CD4-positive, alpha-beta T cell treated with Interleukin-10 for 1 hour (primary cell): ENCODE measurements around the gene LCOR.
"Not testable (repeated sequence)": the region's sequence is repeated elsewhere in the genome, so short reads cannot be mapped to it uniquely, and the experiment has no call there.

Experiments
- DNase-seq: peaks from one replicate; pipeline ENCODE4 v3.0.0-alpha.2; 2020

The LCOR gene

DNA sequence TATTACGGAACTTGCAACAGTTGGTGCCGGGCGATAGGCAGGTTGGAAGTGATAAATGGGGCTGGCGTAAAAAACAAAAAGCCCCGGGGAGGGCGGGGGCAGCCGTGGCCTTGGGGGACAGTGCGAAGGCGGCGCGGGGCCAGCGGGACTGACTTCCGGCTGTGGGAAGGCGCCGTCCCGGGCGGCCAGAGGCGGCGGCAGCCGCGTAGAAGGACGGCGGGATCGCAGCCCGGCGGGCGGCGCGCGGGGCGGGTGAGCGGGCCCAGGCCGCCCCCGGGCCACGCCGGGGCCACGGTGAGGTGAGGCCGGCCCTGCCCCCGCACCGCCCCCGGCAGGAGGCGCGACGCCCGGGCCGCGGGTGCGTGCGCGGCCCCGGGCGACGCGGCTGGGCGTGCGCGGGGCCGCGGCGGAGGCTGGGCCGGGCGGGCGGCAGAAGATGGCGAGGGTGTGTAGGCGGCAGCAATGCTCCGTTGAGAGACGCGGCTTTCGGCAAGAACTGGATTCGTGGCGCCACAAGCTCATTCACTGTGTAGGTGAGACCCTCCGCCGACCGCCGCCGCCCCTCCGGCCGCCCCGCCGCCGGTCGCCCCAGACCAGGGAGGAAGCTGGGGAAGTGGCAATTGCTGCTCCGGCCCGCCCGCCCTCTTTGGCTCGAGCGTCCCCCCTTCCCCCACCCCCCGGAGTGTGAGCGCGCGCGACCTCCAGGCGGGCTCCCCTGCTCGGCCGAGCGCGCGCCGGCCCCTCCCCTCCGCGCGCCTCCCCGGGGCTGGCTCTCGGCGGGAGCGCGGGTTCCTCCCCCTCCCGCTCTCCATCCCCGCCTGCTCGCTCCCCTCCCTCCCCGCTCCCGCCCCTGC, at the start of gene LCOR:
TSS of gene LCOR (plus strand) at position 432 of the 854 bp plus-strand sequence. CDS start 116,760 bp downstream, outside the sequence.
- peak; percentile 87 for DNase-seq

DNA sequence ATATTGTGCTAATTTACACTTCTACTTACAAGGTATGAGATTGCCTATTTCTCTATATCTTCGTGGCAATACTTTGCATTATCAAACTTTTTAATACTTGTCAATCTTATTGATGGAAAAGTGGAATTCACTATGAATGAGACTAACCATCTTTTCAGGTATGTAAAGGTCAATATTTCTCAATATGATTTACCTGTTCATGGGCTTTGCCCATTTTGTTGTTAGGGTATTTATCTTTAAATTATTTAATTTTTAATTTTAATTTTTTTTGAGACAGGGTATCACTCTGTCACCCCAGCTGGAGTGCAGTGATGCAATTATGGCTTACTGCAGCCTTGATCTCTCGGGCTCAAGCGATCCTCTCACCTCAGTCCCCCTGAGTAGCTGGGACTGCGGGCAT, 47.8 kb upstream of the LCOR start:
- no peak for DNase-seq

DNA sequence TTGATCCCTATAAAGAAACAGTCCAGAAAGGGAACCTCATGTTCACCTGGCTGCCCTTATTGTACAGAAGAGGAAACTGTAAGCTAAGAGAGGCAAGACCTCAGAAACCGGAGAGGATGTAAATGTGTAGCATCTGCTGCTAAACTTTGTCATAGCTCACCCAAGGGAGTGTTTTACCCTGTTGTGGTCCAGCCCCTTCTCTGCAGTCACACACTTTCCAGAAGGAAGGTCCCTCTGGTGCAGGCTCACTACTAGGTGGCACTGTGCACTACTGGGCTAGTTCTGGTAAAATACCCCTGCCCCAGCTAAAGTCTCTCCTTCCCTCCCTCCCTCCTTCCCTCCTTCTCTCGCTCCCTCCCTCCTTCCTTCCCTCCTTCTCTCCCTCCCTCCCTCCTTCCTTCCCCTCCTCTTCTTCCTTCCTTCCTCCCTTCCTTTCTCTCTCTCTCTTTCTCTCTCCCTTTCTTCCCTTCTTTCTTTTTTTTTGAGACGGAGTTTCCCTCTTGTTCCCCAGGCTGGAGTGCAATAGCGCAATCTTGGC, 42.5 kb upstream of the LCOR start:
- no peak for DNase-seq

DNA sequence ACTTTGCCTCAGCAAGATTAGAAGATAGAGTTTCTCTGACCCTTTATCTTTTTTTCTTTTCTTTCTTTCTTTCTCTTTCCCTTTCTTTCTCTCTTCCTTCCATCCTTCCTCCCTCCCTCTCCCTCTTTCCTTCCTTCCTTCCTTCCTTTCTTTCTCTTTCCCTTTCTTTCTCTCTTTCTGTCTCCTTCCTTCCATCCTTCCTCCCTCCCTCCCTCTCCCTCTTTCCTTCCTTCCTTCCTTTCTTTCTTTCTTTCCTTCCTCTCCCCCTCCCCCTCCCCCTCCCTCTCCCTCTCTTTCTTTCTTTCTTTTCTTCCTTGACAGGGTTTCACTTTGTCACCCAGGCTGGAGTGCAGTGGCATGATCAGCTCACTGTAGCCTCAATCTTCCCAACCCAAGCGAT, 40.2 kb upstream of the LCOR start:
- no peak for DNase-seq

DNA sequence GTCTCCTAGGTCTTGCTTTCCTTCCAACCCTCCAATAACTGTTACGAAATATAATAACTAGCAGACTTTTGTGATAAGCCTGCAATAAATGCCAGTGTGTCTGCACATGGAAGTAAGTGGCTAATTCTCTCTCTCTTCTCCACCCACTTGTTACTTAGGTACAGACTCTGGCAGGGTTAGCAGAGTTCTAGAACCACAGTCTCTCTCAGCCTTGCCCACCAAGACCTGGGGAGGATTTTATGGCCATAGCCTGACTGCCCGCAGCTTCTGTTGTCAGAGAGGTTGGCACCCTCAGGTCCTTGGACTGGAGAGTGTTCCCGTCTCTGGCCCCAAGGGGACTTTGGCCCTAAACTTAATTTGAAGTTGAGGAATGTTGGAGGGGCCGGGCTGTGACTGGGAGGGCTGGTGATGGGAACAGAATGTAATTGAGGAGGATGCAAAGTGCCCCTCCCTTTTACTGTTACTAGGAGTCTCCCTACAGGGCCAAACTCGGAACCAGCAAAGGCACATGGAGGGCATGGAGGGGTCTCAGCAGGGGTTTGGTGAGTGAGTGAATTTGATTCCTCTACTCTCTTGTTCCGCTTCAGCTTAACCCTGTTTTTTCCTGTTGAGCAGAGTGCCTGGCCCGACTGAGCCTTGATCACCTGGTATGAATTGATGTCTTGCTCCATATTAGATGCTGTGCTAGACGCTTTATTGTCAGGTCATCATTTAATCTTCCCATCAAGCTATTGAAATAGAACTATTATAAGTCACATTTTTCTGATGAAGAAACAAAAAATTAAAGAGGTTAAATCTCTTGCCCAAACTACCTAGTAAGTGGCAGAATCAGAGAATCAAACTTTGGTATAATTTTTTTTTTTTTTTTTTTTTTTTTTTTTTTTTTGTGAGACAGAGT, 37.0 kb upstream of the LCOR start:
- no peak for DNase-seq

DNA sequence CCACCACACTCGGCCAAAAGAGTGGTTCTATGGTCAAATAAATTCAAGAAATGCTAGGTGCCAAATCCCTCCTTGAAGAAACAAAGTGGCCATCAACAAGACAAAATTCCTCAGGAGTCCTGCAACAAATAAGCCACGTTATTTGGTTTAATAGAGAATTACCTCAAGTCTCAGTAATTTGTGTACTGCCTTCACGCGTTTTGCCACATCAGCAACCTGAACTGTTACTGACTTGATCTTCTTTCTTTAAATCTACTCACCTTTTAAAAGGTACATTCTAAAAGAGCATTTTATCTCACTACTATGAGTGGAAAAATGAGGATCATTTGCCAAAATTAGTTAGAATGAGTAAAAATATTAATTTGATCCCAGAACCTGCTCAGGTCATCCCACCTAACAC, 34.6 kb upstream of the LCOR start:
- no peak for DNase-seq

DNA sequence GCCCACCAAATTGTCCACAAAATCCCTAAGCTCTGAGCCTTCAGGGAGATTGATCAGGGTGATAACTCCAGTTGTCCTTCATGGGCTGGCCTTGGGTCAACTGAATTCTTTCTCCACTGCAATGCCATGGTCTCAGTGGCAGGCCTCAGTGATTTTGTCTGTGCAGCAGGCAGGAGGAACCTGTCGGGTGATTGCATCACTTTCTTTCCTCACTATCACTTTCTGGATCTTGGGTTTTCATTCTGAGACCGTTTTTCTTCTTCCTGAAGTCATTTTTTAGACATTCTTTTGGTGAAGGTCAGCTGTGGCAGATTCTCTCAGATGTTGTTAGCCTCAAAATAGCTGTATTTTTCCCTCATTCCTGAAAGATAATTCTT, 28.8 kb upstream of the LCOR start:
- DNase-seq: no peak

DNA sequence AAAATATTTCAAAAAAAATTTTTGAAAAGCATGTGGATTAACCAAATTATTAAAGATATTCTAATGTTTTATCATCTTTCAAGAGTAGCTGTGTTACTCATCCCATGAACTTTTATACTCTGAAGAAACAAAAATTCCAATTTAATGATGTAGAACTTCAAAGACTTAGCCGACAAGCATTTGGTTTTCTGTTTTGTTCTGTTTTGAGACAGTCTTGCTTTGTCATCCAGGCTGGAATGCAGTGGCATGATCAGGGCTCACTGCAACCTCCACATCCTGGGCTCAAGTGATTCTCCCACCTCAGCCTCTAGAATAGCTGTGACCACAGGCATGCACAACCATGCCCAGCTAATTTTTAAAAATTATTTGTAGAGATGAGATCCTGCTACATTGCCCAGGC, 17.8 kb upstream of the LCOR start:
- DNase-seq: no peak

DNA sequence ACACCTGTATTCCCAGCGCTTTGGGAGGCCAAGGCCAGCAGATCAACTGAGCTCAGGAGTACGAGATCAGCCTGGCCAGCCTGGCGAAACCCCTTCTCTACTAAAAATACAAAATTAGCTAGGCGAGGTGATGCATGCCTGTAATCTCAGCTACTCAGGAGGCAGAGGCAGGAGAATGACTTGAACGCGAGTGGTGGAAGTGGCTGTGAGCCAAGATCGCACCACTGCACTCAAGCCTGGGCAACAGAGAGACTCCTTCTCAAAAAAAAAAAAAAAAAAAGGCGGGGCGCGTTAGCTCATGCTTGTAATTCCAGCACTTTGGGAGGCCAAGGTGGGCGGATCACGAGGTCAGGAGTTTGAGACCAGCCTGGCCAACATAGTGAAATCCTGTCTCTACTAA, 13.1 kb upstream of the LCOR start:
- not testable (repeated sequence) for DNase-seq

DNA sequence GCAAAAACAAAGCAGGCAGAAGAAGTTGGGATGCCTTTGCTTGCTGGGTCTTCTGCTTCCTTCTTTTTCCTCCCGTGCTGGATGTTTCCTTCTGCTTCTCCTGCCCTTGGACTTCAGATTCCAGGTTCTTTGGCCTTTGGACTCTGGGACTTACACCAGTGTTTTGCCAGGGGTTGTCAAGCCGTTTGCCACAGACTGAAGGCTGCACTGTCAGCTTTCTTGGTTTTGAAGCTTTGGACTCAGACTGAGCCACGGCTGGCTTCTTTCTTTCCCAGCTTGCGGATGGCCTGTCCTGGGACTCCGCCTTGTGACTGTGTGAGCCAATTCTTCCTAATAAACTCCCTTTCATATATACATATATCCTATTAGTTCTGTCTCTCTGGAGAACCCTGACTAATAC, 11.3 kb upstream of the LCOR start:
- DNase-seq: no peak

DNA sequence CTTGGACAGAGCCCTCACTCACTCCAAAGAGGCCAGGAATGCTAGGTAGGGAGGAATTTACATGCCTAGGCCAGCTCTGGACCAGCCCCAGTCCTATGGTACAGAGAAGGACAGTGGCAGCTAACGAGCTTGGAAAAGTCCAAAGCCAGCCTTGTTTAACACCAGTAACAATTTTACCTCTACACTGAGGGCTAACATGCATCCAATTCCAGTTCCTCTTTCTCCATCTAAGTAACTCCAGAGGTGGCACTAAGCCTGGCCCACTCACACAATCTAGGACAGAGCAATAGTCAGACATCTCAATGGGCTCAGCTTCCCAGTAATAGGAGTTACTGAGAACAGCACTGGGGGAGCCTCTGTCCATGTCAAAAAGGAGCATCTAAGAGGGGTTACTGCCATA, 5.7 kb upstream of the LCOR start:
- DNase-seq: no peak

DNA sequence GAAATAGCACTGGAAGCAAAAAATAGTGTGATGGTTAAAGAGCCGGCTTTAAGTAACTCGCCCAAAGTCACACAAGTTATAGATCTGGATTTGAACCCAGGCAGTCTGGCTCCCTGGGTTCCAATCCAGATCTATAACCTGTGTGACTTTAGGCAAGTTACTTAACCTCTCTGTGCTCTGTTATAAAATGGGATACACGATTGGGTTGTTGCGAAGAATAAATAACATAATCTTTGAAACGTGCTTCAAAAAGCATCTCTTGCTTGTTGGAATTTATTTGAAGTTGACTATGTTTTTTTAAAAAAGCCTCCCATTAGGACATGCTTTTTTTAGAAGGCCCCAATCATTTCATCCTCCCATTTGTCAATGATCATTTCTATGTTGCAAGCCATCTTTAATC, 3.5 kb upstream of the LCOR start:
- DNase-seq: no peak

DNA sequence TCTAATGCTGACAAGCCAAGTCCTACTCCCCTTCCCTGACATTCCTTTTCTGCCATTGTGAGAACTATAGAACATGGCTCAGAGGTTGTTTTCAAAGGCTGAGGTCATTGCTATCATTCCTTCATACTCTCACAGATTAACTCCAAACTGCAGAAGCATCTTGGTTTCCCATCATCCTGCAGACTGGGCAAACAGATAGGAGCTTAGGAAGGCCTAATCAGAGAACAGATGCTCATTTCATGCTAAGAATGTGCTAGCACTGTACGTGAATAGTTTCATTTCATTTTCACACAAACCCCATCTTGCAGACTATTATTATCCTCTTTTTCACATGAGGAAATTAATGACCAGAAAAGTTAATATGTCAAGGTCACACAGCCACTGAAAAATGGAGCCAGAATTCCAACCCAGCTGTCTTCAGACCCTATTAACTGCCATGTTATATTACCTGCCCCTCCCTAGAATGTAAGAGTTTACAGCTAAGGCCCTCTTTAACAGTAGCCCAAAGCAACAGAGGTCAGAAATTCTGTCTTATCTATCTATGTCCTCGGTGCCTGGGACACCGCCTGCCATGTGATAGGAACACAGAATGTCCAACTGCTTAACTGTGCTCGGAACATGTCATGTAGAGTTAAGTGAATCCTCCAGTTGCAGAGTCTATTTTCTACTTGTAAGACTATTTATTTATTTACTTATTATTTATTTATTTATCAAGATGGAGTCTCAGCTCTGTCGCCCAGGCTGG, 2.9 kb upstream of the LCOR start:
- no peak for DNase-seq

DNA sequence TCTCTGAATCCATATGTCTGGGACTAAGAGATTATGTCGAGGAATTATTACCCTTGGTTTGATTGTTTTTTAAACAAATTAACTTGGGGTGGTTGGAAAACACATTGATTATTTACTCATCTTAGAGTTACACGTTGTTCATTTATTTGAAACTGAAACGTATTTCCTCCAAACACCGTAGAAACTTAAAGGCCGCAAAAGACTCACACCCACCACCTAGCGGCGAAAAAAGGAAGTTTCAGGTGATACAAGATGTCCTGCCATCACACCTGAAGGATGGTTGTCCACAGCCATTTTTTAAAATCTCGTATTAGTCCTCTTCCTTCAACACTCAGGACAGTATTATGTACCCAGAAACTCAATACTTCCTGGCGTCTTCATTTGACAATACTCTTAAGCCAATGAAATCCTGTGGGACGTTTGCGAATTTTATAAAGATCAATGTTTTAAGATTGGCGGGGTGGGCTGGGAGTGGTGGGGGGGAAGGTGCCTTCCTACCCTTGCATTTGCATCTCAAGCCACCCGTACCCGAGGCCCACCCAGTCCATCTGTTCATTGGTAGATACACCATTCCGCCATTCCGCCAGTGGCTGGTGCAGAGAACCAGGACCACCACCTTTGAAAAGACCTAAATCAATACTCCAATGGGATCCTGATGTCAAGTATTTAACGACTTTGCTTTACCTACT, 1.4 kb upstream of the LCOR start:
- peak; percentile 90 for DNase-seq

DNA sequence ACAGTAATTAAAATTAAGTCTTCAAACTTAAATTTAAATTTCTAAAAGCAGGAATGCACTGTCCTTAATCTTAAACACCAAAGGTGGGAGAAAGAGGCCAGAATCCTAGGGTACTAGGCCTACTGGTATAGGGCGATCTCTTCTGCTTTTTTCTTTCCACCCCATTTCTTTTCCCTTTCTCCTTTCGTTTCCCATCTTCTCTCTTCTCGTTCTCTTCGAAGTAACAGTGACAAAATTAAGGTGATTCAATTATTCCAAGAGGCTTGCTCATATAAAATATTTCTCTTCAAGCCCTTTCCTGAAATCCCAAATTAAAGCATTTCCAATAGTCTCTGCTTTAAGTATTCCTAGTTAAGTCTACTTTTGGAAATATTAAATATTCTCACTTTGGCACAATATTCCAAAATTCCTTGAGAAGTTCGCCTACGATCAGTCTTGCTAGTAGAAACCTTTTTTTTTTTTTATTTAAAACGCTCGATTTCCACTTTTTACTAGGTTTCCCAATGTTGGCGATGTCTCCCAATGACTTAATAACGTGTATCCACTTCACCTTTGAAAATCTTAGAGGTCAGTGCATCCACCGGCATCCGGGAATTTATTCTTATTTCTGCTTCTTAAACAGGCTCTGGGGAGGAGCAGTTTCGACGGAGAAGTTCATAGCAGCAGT, 765 bp upstream of the LCOR start:
- no peak for DNase-seq

DNA sequence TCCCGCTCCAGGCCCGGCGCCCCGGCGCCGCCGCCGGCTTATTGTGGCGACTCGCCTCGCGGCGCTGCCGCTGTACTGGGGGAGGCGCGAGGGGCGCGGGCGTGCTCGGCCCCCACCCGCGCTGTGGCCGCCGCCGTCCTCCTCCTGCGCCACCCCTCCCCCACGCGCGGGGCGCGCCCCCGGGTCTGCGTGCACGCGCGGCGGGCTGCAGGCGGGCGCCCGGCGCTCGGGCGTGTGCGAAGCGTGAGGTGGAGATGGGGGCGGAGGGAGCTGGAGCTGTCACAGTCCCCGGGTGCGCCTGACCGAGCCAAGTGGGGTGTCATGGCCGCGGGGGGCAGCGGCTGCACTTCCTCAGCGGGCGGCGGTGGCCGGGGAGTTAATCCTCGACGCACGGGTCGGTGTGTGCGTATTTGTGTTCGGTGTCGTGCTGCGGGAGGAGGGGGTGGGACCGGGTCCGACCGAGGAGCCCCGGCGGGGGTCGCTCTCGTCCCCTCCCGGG, 672 bp downstream of the LCOR start:
- peak; percentile 90 for DNase-seq

DNA sequence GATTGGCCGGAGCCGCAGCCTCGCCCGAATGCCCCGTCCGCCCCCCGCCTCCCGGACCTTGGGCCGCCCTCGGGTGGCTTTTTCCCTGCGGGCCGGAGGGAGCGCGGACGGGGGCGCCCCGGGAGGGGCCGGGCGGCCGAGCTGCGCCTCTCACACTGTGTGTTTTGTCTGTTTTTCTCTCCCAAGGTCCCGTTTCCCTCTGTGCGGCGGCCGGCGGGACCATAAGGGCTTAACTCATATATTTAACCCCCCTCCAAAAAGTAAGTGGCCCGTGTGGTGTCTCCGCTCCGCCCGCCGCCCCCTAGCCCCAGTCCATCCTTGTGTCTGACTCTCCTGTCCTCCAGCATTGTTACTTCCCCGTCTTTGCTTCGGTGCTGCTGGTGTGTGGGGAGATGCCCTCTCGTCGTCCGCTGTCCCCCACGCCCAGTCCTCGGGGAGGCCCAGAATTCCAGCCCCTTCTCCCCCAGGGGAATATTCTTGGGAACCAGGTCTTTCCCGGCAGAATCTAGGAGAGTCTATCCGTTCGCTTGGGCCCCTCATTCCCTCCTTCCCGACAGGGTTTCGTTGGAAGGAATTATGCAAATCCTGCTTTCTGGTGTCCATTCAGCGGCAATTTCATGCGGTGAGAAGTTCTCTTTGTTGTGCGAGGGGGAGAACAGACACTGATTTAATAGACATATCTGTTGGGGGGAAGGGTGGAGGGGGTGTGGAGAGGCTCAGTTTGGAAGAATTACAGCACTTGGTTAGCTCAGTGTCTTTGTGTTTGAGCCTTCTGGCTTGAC, 1.3 kb downstream of the LCOR start:
- DNase-seq: peak; percentile 11

DNA sequence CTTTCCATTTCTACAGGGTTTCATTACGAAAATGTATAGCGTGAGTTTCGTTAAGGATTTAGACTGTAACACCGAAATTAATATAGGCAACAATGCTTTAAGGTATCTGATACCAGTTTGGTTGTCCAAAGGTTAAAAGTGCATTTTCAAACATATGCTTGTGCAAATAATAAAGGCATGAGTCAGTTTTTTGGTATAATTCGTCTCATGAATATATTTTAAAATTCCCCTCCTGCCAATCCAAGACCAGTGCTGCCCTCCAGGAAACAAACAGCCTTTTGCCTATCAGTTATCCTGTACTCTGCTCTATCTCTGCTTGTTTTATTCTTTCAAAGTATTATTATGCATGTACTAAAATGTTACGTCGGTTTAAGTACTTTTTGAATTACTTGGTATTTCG, 2.0 kb downstream of the LCOR start:
- no peak for DNase-seq

DNA sequence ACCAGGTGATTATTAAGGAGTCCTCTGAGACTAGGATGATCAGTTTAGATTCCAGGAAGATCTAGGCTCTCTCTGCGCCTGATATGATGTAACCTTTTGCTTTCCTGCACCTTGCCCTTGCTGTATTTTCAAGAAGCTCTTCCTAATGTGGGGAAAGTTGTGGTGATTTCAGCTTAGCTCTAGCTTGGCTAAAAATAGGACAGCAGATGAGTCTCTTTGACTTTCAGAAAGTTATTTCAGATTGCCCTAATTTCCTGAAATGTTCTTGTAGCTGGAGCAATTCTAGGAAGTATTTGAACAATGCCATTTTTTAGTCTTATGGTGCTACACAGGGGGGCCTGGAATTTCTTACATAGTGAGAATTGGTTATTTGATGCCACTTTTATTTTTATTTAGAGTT, 3.8 kb downstream of the LCOR start:
- no peak for DNase-seq

DNA sequence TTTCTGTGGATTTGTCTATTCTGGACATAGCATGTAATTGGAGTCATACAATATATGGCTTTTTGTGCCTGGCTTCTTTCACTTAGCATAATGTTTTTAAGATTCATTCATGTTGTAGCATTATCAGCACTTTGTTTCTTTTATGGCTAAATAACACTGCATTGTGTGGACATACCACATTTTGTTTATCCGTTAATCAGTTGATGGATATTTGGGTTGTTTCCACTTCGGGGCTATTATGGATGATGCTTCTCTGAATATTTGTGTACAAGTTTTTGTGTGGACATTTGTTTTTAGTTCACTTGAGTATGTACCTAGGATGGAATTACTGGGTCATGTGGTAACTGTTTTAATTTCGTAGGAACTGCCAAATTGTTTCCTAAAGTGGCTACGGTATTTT, 6.4 kb downstream of the LCOR start:
- no peak for DNase-seq
